ELR (cell line): Measurements from ENCODE around the gene TNNT2.

Source experiments
- DNase-seq: peaks from one replicate; pipeline ENCODE4 v3.0.0-alpha.2; 2015; ENCODE audit warnings: low read depth

TNNT2 gene

DNA sequence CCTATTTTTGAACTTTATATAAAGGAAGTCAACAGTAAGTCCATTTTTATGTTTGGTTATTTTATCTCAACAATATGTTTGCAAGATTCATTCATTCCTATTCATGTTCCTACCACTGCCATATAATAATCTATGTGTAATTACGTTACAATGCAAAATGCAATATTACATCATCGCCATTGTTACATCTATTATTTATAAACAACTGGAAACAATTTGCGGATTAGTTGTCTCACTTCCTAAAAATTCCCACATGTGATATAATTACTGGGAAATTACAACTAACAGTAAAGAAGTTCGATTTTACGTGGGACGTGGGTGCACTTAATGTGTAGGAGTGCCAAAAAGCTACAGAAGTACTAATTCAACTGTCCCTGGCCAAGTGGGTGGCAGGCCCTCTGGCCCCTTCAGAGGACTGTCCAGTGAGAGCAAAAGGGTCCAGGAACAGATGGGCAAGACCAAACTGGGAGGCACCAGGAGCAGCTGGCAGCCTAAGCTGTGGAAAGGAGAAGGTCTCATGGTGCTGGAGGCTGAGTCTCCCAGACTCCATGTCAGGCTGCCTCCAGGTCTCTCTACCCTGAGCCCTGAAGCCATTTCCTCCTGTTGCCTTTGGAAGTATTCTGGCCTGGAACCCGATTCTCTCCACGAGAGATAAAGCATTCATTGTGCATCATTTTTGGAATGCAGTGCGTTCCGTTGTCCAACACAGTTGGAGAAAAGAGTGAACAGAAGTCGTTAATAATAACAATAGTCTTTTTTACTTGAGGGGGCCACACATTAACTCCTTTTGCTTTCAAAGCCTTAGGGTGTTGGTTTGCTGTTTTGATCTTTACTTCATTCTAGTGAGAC lies 42.9 kb downstream of the TNNT2 start:
- peak; percentile 24 for DNase-seq

GRCh38 chr1:201332616-201333335 lies 44.7 kb downstream of the TNNT2 start:
- no peak for DNase-seq

DNA sequence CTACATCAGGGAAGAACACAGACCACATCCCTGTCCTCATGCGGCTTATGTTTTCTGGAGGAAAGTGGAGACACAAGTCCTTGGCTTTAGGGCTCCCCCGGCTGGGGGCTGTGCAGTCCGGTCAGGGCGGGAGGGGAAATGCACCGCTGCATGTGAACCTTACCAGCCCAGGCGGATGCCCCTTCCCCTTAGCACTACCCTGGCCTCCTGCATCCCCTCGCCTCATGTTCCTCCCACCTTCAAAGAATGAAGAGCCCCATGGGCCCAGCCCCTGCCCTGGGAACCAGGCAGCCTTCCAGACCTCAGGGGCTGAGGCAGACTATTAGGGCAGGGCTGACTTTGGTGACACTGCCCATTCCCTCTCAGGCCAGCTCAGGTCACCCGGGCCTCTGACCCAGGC lies 45.5 kb downstream of the TNNT2 start:
- no peak for DNase-seq

GRCh38 chr1:201331166-201331565 lies 46.3 kb downstream of the TNNT2 start:
- no peak for DNase-seq

DNA sequence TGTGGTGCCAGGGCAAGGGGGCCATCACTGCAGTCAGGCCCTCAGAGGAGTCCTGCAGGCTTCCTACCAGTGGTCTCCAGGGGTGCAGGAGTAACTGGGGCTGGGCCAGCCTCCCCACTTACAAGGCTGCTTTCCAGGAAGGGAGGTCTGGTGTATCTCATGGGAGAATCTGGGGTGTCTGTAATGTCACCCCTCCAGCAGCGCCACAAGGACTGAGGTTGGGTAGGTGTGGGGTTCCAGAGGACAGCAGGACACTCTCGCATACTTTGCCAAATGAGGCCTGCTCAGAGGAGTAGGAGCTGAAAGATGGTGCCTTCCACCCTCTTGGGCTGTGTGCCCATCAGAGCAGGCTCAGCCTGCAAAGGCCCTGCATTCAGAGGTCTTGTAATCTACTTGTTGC lies 46.9 kb downstream of the TNNT2 start:
- no peak for DNase-seq

- DNase-seq, result no peak
Measured at GRCh38 chr1:201329801-201330200, 47.7 kb downstream of the TNNT2 start.

- no peak for DNase-seq
Measured at GRCh38 chr1:201329286-201329685, 48.2 kb downstream of the TNNT2 start.

DNA sequence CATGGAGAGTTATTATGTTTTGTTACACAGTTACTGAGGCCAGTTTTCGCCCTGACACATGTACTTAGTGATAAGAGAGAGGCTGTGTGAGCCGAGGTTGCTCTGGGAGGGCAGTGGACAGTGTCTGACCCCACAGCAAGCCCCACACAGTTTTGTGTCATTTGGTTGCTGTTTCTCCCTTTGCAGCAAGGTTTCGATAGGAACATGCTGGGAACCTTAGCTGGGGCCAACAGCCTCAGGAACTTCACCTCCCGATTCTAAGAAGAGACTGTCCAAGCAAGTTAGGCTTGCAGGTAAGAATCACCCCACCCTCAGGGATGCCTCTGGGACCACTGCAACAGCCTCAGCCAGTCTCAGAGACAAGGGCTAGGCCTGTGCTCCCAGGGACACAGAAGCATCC lies 48.9 kb downstream of the TNNT2 start:
- no peak for DNase-seq

- DNase-seq, result no peak
Measured at GRCh38 chr1:201327687-201328240, 49.7 kb downstream of the TNNT2 start.

DNA sequence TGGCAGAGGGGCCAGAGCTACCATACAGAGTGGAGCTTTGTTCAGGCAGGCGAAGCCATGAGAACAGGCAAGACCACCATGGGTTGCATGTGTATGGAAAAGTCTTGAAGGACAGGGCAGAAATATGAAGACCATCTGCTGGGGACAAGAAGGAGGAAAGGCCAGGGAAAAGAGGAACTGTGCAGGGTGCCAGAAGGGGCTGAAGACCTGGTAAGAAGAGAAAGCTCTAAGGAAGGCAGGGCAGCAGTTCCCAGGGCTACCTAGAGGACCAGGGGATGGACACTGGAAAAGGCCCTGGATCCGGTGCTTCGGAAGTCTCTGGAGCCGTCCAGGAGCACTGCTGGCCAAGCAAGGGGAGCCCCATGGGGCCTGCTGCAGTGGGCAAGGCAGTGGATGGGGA lies 50.8 kb downstream of the TNNT2 start:
- no peak for DNase-seq

- no peak for DNase-seq
Measured at GRCh38 chr1:201325678-201326060, 51.8 kb downstream of the TNNT2 start.

- no peak for DNase-seq
Measured at GRCh38 chr1:201324821-201325677, 52.4 kb downstream of the TNNT2 start.

GRCh38 chr1:201324306-201324705 lies 53.2 kb downstream of the TNNT2 start:
- no peak for DNase-seq

DNA sequence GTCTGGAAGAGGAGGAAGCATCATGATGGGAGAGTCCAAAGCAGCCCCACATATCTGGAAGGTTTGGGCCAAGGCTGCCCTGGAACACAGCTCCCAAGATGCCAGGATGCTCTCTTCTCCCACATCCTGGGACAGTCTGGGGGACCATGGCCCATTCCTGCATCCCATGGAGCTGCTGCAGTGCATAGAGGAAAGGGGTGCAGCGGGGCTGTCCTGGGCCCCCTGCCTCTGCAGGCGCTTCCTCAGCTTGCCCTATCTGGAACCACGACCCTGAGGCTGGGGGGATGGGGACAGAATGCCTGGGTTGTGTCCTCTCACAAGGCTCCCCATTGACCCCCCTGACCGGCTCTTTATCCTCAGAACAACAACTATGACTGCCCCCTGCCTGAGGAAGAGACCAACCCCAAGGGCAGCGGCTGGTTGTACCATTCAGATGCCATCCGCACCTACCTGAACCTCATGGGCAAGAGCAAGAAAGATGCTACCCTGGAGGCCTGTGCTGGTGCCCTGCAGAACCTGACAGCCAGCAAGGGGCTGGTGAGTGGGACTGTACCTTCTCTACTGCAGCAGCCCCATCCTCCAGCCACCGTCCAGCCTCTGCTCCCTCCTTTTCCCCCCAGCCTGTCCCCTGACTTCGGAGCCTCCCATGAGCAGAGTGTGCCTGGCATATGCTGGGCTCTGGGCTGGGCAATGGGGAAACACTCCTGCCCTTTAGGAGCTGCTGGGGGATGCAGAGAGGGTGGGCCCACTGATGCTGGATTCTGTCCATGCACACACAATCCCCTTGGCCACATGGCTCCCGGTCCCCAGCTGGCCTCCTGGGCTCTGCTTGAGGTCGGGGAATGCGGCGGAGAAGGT lies 54.6 kb downstream of the TNNT2 start:
- DNase-seq, result no peak

GRCh38 chr1:201321826-201322390 lies 55.6 kb downstream of the TNNT2 start:
- DNase-seq, result no peak

DNA sequence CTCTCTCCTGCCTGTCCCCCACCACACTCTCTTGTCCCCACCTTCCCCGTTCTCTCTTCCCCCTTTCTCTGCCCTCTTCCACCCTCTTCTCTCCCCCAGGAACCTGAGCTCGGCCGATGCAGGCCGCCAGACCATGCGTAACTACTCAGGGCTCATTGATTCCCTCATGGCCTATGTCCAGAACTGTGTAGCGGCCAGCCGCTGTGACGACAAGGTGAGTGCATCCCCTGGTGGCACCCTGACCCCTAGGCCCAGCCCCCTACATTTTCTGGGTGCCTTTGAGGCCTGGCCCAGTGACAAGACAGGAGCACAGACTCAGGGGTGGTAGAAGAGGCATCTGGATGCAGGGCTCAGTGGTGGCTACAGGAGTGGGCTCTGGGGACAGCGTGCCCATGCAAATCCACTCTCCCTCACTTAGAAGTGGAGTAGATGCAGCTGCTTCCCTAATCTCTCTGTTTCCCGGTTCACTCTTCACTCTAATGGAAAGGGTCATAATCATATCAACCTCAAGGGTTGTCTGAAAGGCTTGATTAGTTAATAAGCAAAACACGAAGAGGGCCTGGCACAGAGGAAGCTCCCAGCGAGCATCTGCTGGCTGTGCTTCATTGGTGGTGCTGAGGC lies 57.2 kb downstream of the TNNT2 start:
- no peak for DNase-seq

DNA sequence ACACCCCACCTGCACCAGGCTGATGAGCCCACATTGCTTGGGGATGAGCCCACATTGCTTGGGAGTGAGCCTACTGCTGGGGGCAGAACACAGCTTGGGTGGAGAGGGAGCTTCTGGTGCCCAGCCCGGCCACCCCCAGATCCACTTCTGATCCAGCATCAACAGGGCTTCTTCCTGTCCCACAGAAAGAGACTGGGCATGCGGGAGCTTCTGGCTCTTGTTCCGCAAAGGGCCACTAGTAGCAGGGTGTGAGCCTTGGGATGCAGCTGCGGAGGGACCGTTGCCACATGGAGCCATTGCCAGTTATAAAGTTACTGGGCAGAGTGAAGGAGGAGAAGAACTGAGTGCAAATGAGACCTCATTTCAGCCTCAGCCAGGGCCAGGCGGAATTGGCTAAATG lies 57.8 kb downstream of the TNNT2 start:
- no peak for DNase-seq

DNA sequence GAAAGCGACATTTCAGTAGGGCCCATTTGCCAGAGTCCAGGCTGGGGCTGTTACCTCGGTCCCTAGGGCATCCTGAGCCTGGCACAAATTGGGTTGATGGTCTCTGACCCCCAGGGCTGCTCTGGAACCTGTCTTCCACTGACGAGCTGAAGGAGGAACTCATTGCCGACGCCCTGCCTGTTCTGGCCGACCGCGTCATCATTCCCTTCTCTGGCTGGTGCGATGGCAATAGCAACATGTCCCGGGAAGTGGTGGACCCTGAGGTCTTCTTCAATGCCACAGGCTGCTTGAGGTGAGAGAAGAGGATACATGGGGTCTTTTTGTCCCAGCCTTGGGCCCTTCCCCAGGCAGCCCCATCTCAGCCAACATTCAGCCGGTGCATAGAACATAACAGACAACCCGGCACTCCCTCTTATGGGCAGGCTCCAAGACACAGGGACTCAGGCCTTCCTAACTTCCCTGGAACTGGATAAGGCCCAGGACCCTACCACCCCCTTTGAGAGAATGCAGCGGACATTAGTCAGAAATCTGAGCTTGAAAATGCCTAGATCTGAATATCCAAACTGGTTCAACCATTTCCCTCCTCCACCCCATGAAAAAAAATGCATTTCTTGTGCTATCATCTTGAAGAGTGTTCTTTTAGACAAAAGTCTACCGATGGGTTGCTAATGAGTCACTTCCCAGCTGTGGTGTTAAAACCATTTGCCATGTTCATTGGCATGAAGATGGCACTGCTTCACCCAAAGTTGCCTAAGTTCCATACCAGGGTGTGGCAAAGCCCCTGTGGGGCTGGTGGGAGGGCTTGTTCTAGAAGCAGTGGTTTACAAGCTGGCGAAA lies 58.8 kb downstream of the TNNT2 start:
- DNase-seq, result no peak

DNA sequence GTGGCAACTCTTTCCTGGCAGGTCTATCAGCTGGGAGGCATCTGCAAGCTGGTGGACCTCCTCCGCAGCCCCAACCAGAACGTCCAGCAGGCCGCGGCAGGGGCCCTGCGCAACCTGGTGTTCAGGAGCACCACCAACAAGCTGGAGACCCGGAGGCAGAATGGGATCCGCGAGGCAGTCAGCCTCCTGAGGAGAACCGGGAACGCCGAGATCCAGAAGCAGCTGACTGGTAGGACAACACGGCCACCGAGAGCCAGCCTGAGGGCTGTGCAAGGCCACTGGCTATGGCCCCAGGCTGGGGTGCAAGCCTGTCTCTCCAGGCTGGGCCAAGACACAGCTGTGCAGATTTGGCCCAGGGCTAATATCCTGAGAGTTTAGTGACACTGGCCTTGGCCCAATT lies 59.9 kb downstream of the TNNT2 start:
- DNase-seq, result no peak

GRCh38 chr1:201316556-201316955 lies 60.9 kb downstream of the TNNT2 start:
- no peak for DNase-seq
